ENCODE data around the gene MSANTD2. TPM values are rescaled to one million over a fixed set of nuclear protein-coding genes. Genes with fewer than 3 reads are reported as not detected.
A peak's percentile ranks its signal among the peaks of the same experiment; 100 is the strongest.

Gene MSANTD2
- 10 to 100 TPM in 1 of 2 experiments, 1 to 10 TPM in 1; 9.5 to 10.5 TPM for total RNA-seq

- Mint-ChIP-seq H3K36me3 (ENCODE audit: low read depth) (no peaks in the 10 kb centered on the region), H3K27ac (peak within 1 kb of the TSS; percentile 94), H3K27me3 (no peaks in the 10 kb centered on the region), H3K9me3 (no peaks in the 10 kb centered on the region), H3K4me3 (peak within 1 kb of the TSS; percentile 86), H3K4me1 (peaks cover 34% of the 10 kb centered on the region)
- CTCF ChIA-PET = interaction anchor here (0.8 to 2.7 kb wide), 6 partner anchors 10 to 76 kb away, joined by 3 to 12 read pairs (median 5); no protein-coding TSS in a partner anchor
- POLR2A ChIA-PET = interaction anchor here (0.6 kb wide), 2 partner anchors 37 to 129 kb away, joined by 4 to 5 read pairs; no protein-coding TSS in a partner anchor
- peak; percentile 76 for DNase-seq
These were observed at the start of gene MSANTD2 for GRCh38 chr11:124800226-124800929. Gene MSANTD2, minus strand, starts transcription at chr11:124800406. Its CDS starts 26 bp downstream, at chr11:124800380.

DNA sequence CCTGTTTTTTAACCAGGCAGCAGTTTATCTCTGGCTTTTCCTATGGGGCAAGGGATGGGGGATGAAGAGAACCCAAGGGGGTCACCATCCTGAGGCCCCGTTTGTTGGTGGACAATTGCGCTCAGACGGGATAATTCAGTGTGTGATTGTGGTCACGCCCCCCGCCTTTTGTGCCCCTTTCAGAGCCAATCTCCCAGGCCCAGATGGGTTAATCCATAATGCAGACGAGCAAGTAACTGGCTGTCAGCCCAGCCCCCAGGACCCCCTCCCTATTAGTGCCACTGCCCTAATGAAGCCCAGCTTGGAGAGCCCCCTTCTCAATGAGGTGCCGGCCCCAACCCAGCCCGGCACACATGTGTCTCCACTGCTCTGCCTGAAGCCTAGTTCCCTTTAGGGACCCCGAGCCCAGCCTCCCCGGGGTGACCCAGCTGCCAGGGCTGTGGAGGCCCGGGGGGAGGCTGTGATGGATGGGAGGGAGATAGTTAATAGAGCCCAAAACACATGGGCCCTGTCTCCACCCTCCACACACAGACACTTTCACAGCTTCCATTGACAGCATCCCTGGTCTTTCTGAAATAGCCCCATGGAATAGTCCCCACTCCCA is 46.0 kb upstream of the MSANTD2 start:
- H3K9me3 Mint-ChIP-seq = no peaks in the 10 kb centered on the region
- CTCF ChIA-PET = interaction anchor here (0.5 to 1.6 kb wide), 2 partner anchors 203 to 615 kb away, joined by 3 to 4 read pairs; no protein-coding TSS in a partner anchor
- DNase-seq = no peak
- no peak overlapping the region for H3K4me3 Mint-ChIP-seq
- H3K36me3 Mint-ChIP-seq (ENCODE audit: low read depth) = no peaks in the 10 kb centered on the region
- POLR2A ChIA-PET = no interaction called here
- no peak overlapping the region for H3K27ac Mint-ChIP-seq
- peaks cover 97% of the 10 kb centered on the region for H3K27me3 Mint-ChIP-seq
- H3K4me1 Mint-ChIP-seq = no peaks in the 10 kb centered on the region

- no peak overlapping the region for H3K4me3 Mint-ChIP-seq
- peaks cover 5% of the 10 kb centered on the region for H3K4me1 Mint-ChIP-seq
- peaks cover 2% of the 10 kb centered on the region for H3K36me3 Mint-ChIP-seq (ENCODE audit: low read depth)
- CTCF ChIA-PET = interaction anchor here (1.6 to 2.0 kb wide), 2 partner anchors 22 to 201 kb away, joined by 3 to 8 read pairs; no protein-coding TSS in a partner anchor
- peaks cover 98% of the 10 kb centered on the region for H3K27me3 Mint-ChIP-seq
- no peaks in the 10 kb centered on the region for H3K9me3 Mint-ChIP-seq
- DNase-seq = no peak
- POLR2A ChIA-PET = no interaction called here
- H3K27ac Mint-ChIP-seq = no peak overlapping the region
These were observed 44.5 kb upstream of the MSANTD2 start for GRCh38 chr11:124844664-124845079.

DNA sequence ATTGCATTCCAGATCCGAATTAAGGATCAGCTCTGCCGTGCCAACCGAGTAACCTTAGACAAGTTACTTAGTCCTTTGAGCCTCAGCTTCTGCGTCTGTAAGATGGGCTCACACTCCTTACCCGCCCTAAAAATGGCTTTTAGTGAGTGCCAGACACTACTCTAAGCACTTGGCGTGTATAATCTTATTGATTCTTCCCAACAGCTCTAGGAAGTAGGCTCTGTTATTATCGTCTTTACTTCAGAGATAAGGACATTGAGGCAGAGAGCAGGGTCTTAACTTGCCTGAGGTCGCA is 43.4 kb upstream of the MSANTD2 start:
- no peak overlapping the region for H3K27ac Mint-ChIP-seq
- no peaks in the 10 kb centered on the region for H3K9me3 Mint-ChIP-seq
- ChIA-PET POLR2A (interaction anchor here (0.6 kb wide), 1 partner anchor 82 kb away, joined by 3 read pairs; no protein-coding TSS in a partner anchor), CTCF (interaction anchor here (2.0 kb wide), 1 partner anchor 23 kb away, joined by 8 read pairs; no protein-coding TSS in a partner anchor)
- no peak for DNase-seq
- H3K4me3 Mint-ChIP-seq = no peak overlapping the region
- peaks cover 93% of the 10 kb centered on the region for H3K27me3 Mint-ChIP-seq
- H3K4me1 Mint-ChIP-seq = peaks cover 5% of the 10 kb centered on the region
- H3K36me3 Mint-ChIP-seq (ENCODE audit: low read depth) = peaks cover 2% of the 10 kb centered on the region

- H3K9me3 Mint-ChIP-seq = no peaks in the 10 kb centered on the region
- H3K27me3 Mint-ChIP-seq = peaks cover 93% of the 10 kb centered on the region
- no peak overlapping the region for H3K27ac Mint-ChIP-seq
- ChIA-PET POLR2A (no interaction called here), CTCF (interaction anchor here (0.6 to 1.5 kb wide), 2 partner anchors 24 to 278 kb away, joined by 3 to 7 read pairs; no protein-coding TSS in a partner anchor)
- DNase-seq = no peak
- peaks cover 2% of the 10 kb centered on the region for H3K36me3 Mint-ChIP-seq (ENCODE audit: low read depth)
- H3K4me1 Mint-ChIP-seq = peaks cover 6% of the 10 kb centered on the region
- H3K4me3 Mint-ChIP-seq = no peak overlapping the region
These were observed 42.1 kb upstream of the MSANTD2 start for GRCh38 chr11:124842305-124842704.

GRCh38 chr11:124841840-124842239 is 41.6 kb upstream of the MSANTD2 start:
- Mint-ChIP-seq H3K36me3 (ENCODE audit: low read depth) (peaks cover 2% of the 10 kb centered on the region), H3K9me3 (no peaks in the 10 kb centered on the region), H3K27me3 (peaks cover 92% of the 10 kb centered on the region), H3K4me3 (no peak overlapping the region), H3K4me1 (peaks cover 11% of the 10 kb centered on the region), H3K27ac (no peak overlapping the region)
- ChIA-PET POLR2A (no interaction called here), CTCF (interaction anchor here (0.6 to 1.5 kb wide), 2 partner anchors 24 to 278 kb away, joined by 3 to 7 read pairs; no protein-coding TSS in a partner anchor)
- no peak for DNase-seq

DNA sequence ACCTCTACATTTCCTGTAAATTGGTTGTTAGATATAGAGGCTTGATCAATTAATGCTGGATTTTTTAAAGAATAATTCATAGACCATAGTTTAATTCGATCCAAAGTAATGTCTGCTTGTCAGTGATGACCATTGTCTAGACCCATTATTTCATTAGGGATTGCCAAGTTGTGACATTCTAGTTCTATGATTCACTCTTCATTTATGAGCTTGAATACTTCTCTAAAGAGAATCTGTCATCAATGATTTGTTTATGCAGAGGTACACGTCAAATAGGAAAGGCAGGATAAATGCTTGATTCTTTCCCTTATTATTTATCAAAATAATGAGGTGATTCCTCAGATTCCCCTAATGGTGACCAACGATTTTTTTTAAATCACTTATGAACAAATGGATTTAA is 41.0 kb upstream of the MSANTD2 start:
- Mint-ChIP-seq H3K4me3 (no peak overlapping the region), H3K27me3 (peaks cover 87% of the 10 kb centered on the region)
- POLR2A ChIA-PET = no interaction called here

GRCh38 chr11:124840666-124841065 is 40.5 kb upstream of the MSANTD2 start:
- peaks cover 17% of the 10 kb centered on the region for H3K4me1 Mint-ChIP-seq
- CTCF ChIA-PET = interaction anchor here (1.2 to 2.0 kb wide), 2 partner anchors 17 to 25 kb away, joined by 3 to 5 read pairs; partner anchors contain the start of gene ROBO3
- DNase-seq = no peak
- no peak overlapping the region for H3K27ac Mint-ChIP-seq
- H3K36me3 Mint-ChIP-seq (ENCODE audit: low read depth) = peaks cover 2% of the 10 kb centered on the region
- POLR2A ChIA-PET = no interaction called here
- H3K4me3 Mint-ChIP-seq = no peak overlapping the region
- no peaks in the 10 kb centered on the region for H3K9me3 Mint-ChIP-seq
- H3K27me3 Mint-ChIP-seq = peaks cover 82% of the 10 kb centered on the region

More for the DNA sequence above, 41.0 kb upstream of the MSANTD2 start:
- no peak for DNase-seq
- CTCF ChIA-PET = interaction anchor here (1.5 kb wide), 1 partner anchor 25 kb away, joined by 7 read pairs; no protein-coding TSS in a partner anchor
- H3K36me3 Mint-ChIP-seq (ENCODE audit: low read depth) = peaks cover 2% of the 10 kb centered on the region
- peaks cover 15% of the 10 kb centered on the region for H3K4me1 Mint-ChIP-seq
- no peaks in the 10 kb centered on the region for H3K9me3 Mint-ChIP-seq
- no peak overlapping the region for H3K27ac Mint-ChIP-seq

DNA sequence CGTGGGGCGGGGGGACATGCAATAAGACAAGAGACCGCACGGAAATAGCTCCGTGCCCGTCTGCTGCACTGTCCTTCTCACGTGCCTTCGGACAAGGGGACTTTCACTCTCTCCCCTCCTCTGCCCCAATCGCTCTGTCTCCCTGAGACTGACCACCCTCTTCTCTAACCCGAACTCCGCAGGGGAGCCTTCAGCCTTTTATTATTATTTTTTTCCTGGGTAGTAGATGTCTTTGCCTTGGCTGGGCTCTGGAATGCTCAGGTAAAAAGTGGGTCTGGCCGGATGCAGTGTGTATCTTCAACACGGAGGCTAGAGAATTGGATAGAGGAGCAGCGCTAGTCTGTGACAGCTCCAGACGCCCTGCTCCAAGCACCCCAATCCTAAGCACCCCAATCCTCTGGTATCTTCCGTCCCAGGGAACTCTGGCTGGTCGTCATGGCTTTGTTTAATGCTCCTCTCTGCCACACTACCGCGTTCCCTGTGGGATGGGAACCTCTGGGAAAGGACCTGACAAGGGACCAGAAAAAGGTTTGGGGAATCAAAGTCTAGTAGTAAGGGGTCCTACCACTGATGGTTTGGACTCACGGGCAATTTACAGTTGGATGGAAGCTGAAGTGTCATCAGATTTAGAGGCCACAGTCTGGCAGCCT is 39.9 kb upstream of the MSANTD2 start:
- Mint-ChIP-seq H3K27ac (no peak overlapping the region), H3K4me3 (peak overlapping the region; percentile 26), H3K4me1 (peaks cover 17% of the 10 kb centered on the region), H3K36me3 (ENCODE audit: low read depth) (peaks cover 2% of the 10 kb centered on the region), H3K27me3 (peaks cover 79% of the 10 kb centered on the region), H3K9me3 (no peaks in the 10 kb centered on the region)
- no peak for DNase-seq
- POLR2A ChIA-PET = no interaction called here
- CTCF ChIA-PET = interaction anchor here (1.2 to 2.0 kb wide), 2 partner anchors 18 to 25 kb away, joined by 3 to 5 read pairs; partner anchors contain the start of gene ROBO3

DNA sequence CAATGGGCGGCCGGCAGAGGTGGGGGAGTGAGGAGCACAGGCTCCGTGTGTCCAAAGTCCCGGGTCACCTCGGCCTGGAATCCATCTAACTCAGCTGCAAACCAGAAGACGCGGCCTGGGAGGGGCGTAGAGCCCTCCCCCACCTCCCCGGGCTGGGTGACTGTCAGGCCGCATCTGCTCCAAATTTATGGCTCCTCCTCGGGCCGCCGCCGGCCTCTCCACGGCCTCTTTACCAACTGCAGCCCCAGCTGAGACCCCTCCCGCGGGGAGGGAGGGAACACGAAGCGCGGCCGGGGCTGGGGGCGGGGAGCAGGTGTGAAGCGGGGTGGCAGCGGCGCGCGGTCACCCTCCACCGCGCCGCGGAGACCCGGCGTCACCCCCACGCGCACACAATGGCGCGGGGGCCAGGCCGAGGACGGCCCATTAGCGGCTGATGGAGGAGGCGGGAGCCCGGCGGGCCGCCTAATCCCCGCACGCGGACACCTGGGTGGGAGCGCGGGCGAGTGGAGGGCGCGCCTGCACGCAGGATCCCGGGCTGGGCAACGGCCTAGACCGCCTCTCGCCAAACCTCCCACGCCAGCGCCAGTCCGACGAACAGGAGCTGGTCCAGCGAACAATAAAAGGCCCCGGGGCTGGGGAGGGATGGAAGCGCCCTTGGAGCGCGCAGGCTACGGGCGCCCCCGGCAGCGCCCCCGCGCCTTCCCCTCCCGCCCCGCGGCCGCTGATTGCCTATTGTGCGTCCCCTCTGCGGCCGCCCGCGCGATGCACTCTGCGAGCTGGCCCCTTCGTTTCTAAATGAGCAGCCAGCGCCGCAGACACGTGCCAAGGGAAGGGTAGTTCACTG is 39.1 kb upstream of the MSANTD2 start:
- peaks cover 2% of the 10 kb centered on the region for H3K36me3 Mint-ChIP-seq (ENCODE audit: low read depth)
- no peaks in the 10 kb centered on the region for H3K9me3 Mint-ChIP-seq
- ChIA-PET CTCF (interaction anchor here (1.2 to 3.2 kb wide), 3 partner anchors 19 to 26 kb away, joined by 3 to 15 read pairs (median 5); partner anchors contain the start of gene ROBO3), POLR2A (no interaction called here)
- H3K4me3 Mint-ChIP-seq = no peak overlapping the region
- DNase-seq = no peak
- H3K27ac Mint-ChIP-seq = no peak overlapping the region
- peaks cover 17% of the 10 kb centered on the region for H3K4me1 Mint-ChIP-seq
- peaks cover 72% of the 10 kb centered on the region for H3K27me3 Mint-ChIP-seq

GRCh38 chr11:124838805-124839127 is 38.6 kb upstream of the MSANTD2 start:
- no peak overlapping the region for H3K4me3 Mint-ChIP-seq
- no peaks in the 10 kb centered on the region for H3K9me3 Mint-ChIP-seq
- POLR2A ChIA-PET = no interaction called here
- peaks cover 2% of the 10 kb centered on the region for H3K36me3 Mint-ChIP-seq (ENCODE audit: low read depth)
- no peak overlapping the region for H3K27ac Mint-ChIP-seq
- CTCF ChIA-PET = interaction anchor here (1.3 to 3.2 kb wide), 4 partner anchors 16 to 174 kb away, joined by 4 to 15 read pairs (median 4); no protein-coding TSS in a partner anchor
- peaks cover 17% of the 10 kb centered on the region for H3K4me1 Mint-ChIP-seq
- peaks cover 69% of the 10 kb centered on the region for H3K27me3 Mint-ChIP-seq
- no peak for DNase-seq

DNA sequence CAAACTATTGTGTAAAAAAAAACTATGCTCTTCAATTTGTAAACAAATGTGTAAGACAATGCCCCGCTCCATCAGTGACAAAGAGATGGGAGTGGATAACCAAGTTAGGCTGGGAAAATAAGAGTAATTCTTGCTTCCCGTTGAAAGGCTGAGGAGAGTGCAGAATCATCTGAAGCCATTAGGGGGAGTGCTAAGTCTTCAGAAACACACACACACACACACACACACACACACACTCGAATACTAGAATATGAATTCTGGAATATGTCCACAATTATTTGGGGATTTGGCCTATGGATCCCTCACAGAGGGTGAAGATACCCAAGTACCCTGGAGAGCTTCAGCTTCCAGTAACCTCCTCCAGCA is 37.3 kb upstream of the MSANTD2 start:
- Mint-ChIP-seq H3K36me3 (ENCODE audit: low read depth) (peaks cover 2% of the 10 kb centered on the region), H3K9me3 (no peaks in the 10 kb centered on the region), H3K27me3 (peaks cover 64% of the 10 kb centered on the region), H3K4me3 (peak overlapping the region; percentile 67), H3K4me1 (peaks cover 17% of the 10 kb centered on the region), H3K27ac (no peak overlapping the region)
- ChIA-PET CTCF (interaction anchor here (0.7 to 3.2 kb wide), 11 partner anchors 9 to 173 kb away, joined by 3 to 15 read pairs (median 3); partner anchors contain the start of genes SIAE and SPA17), POLR2A (no interaction called here)
- DNase-seq = peak; percentile 17
